Panc1 (cell line): ENCODE data around the gene NALCN. TPM values are rescaled to one million over a fixed set of nuclear protein-coding genes. Genes with fewer than 3 reads are reported as not detected.

ENCODE experiments used
- ATAC-seq: fragments of 200-7000 bp; cut with Tn5 transposase; 2 replicates; pipeline ENCODE4 v1.9.1; 2020; ENCODE audit warnings: mild to moderate bottlenecking, moderate library complexity
- BruUV-seq: library from RNA; stranded (reverse); fragments of 400-500 nt; replicated peaks from 2 replicates; lab custom pipeline; 2021; lab: Mats Ljungman, UMichigan
- CTCF ChIA-PET: fragments of 300-600 bp; sonication (Branson Sonifier 250); formaldehyde crosslinking; loops from one replicate; lab custom pipeline; 2022; ENCODE audit warnings: antibody characterized with exemption; lab: Charles Lee
- POLR2A ChIA-PET: fragments of 300-600 bp; sonication (Branson Sonifier 250); formaldehyde crosslinking; loops from one replicate; lab custom pipeline; 2022; ENCODE audit warnings: antibody characterized with exemption; lab: Charles Lee
- DNase-seq: peaks from one replicate; pipeline ENCODE4 v3.0.0-alpha.2; 2010; ENCODE audit warnings: low read depth, low spot score
- H3K27ac ChIP-seq: 2 replicates; pipeline ENCODE4 v1.5.1; 2011; ENCODE audit warnings: mild to moderate bottlenecking, low read length, inconsistent platforms
- H3K27me3 ChIP-seq: fragments of 200-500 bp; sonication (Bioruptor generic); 2 replicates; pipeline ENCODE4 v1.6.0; 2014; ENCODE audit warnings: low read length, inconsistent platforms; ENCODE audit not compliant: control insufficient read depth, insufficient read depth
- H3K36me3 ChIP-seq: fragments of 200-500 bp; sonication (Bioruptor generic); 2 replicates; pipeline ENCODE4 v1.5.1; 2014; ENCODE audit warnings: inconsistent platforms, mild to moderate bottlenecking, low read length, moderate library complexity; ENCODE audit not compliant: control insufficient read depth, insufficient read depth
- H3K4me1 ChIP-seq: 2 replicates; pipeline ENCODE4 v1.5.1; 2011; ENCODE audit warnings: inconsistent platforms, mild to moderate bottlenecking, low read length, moderate library complexity; ENCODE audit not compliant: control insufficient read depth, insufficient read depth
- H3K4me3 ChIP-seq, 2 experiments: 2 replicates each; pipeline ENCODE4 v1.5.1; 2011 to 2012; ENCODE audit warnings: low read depth in 2 of 2, low read length in 2 of 2, mild to moderate bottlenecking in 2 of 2, inconsistent platforms in 1 of 2, moderate library complexity in 1 of 2
- H3K9me3 ChIP-seq: fragments of 200-500 bp; sonication (Bioruptor generic); 2 replicates; pipeline ENCODE4 v1.5.1; 2014; ENCODE audit warnings: low read depth, mild to moderate bottlenecking, inconsistent platforms, low read length, moderate library complexity; ENCODE audit not compliant: control insufficient read depth, insufficient read depth
- POLR2AphosphoS5 ChIP-seq: IDR thresholded peaks from 2 replicates; pipeline ENCODE4 v1.6.1; 2012; ENCODE audit warnings: mild to moderate bottlenecking, low read depth, low read length, moderate library complexity
- SIN3A ChIP-seq: IDR thresholded peaks from 2 replicates; pipeline ENCODE4 v1.6.1; 2012; ENCODE audit warnings: low read depth, mild to moderate bottlenecking, low read length, moderate library complexity, borderline replicate concordance; ENCODE audit not compliant: insufficient read depth
- TCF7L2 ChIP-seq: IDR thresholded peaks from 2 replicates; pipeline ENCODE4 v1.6.1; 2011; ENCODE audit warnings: mild to moderate bottlenecking, low read depth, low read length, inconsistent platforms
- in situ Hi-C: cut with HindIII; loops from 2 replicates; pipeline ENCODE4 v1.10.0; 2016; ENCODE audit warnings: low sequenced_read_pairs, low pct_unique_long_range_greater_than_20kb
- intact Hi-C: fragments of 100-400 bp; cut with micrococcal nuclease; formaldehyde crosslinking; loops from one replicate; pipeline ENCODE4 v1.10.0; 2022; ENCODE audit not compliant: unreplicated experiment
- total RNA-seq: library from RNA; stranded (reverse); gene quantifications from one replicate; pipeline ENCODE4 v1.2.1, GENCODE V29; 2021; ENCODE audit not compliant: unreplicated experiment
- TF ChIP-seq, protein P1 (sequence below), 2 experiments: IDR thresholded peaks; 2 replicates each; pipeline ENCODE4 v1.6.1; 2011 to 2012; ENCODE audit warnings: low read depth in 2 of 2, control low read depth in 1 of 2, low read length in 1 of 2, mild to moderate bottlenecking in 1 of 2, moderate library complexity in 1 of 2; ENCODE audit not compliant: insufficient read depth in 1 of 2
- TF ChIP-seq, protein P2 (sequence below): fragments of 450-650 bp; IDR thresholded peaks from 2 replicates; pipeline ENCODE4 v1.5.1; 2017; ENCODE audit warnings: mild to moderate bottlenecking

Gene NALCN
- total RNA-seq, 1 experiment from 2014 or later: 10.9 TPM

DNA sequence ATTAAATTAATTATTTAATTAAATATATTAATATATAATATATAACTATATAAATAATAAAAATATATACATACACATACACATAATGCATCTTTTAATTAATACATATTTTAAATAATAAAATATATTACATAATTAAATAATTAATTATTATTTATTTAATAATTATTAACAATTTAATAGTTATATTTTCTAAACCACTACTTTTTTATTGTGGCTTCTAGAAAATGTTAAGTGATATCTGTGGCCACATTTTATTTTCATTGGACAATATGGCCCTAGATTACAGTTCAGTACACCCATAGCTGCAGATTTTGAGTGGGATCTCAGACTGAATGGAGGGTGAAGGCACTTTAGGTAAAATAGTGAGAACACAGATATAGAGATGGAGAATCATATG, 335.7 kb downstream of the NALCN start:
- in situ Hi-C loops: no loop called here
- Histone ChIP-seq H3K27ac (no peak overlapping the region), H3K36me3 (no peaks in the 10 kb centered on the region), H3K9me3 (no peaks in the 10 kb centered on the region), H3K4me3 (no peak overlapping the region), H3K27me3 (no peaks in the 10 kb centered on the region), H3K4me1 (no peaks in the 10 kb centered on the region)
- DNase-seq (no peak), ATAC-seq (no peak)
- no TSS peak for BruUV-seq
- TF ChIP-seq, protein P1, sequence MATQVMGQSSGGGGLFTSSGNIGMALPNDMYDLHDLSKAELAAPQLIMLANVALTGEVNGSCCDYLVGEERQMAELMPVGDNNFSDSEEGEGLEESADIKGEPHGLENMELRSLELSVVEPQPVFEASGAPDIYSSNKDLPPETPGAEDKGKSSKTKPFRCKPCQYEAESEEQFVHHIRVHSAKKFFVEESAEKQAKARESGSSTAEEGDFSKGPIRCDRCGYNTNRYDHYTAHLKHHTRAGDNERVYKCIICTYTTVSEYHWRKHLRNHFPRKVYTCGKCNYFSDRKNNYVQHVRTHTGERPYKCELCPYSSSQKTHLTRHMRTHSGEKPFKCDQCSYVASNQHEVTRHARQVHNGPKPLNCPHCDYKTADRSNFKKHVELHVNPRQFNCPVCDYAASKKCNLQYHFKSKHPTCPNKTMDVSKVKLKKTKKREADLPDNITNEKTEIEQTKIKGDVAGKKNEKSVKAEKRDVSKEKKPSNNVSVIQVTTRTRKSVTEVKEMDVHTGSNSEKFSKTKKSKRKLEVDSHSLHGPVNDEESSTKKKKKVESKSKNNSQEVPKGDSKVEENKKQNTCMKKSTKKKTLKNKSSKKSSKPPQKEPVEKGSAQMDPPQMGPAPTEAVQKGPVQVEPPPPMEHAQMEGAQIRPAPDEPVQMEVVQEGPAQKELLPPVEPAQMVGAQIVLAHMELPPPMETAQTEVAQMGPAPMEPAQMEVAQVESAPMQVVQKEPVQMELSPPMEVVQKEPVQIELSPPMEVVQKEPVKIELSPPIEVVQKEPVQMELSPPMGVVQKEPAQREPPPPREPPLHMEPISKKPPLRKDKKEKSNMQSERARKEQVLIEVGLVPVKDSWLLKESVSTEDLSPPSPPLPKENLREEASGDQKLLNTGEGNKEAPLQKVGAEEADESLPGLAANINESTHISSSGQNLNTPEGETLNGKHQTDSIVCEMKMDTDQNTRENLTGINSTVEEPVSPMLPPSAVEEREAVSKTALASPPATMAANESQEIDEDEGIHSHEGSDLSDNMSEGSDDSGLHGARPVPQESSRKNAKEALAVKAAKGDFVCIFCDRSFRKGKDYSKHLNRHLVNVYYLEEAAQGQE (IDR thresholded peaks at IDR 0.05; ENCODE audit: insufficient read depth in 1 of 2, low read depth in 2 of 2, low read length in 1 of 2): no peak
- TF ChIP-seq, protein P2, sequence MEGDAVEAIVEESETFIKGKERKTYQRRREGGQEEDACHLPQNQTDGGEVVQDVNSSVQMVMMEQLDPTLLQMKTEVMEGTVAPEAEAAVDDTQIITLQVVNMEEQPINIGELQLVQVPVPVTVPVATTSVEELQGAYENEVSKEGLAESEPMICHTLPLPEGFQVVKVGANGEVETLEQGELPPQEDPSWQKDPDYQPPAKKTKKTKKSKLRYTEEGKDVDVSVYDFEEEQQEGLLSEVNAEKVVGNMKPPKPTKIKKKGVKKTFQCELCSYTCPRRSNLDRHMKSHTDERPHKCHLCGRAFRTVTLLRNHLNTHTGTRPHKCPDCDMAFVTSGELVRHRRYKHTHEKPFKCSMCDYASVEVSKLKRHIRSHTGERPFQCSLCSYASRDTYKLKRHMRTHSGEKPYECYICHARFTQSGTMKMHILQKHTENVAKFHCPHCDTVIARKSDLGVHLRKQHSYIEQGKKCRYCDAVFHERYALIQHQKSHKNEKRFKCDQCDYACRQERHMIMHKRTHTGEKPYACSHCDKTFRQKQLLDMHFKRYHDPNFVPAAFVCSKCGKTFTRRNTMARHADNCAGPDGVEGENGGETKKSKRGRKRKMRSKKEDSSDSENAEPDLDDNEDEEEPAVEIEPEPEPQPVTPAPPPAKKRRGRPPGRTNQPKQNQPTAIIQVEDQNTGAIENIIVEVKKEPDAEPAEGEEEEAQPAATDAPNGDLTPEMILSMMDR: no peak
- no peak for TF ChIP-seq POLR2AphosphoS5
- TF ChIP-seq TCF7L2: no peak
- TF ChIP-seq SIN3A: no peak
- intact Hi-C loops: no loop called here
- POLR2A ChIA-PET: no interaction called here
- CTCF ChIA-PET: no interaction called here

DNA sequence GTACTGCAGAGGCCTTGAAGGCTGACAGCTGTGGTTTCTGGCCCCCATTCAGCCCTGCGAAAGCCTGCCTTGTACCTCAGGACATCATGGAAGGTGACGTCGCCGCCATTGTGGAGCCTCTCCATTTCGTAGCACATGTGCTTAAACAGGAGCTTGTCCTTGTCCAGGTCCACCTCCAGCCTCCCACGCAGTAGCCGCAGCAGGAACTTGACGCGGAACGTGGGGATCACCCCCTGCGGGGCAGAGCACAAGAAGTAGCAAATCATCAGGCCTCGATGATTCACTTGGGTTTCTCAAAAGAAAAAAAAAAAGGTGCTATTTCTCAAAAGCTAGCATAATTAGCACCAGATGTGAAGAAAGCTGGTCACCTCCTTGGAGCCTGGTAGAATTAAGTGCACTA, 351.0 kb downstream of the NALCN start:
- Histone ChIP-seq H3K36me3 (no peaks in the 10 kb centered on the region), H3K9me3 (no peaks in the 10 kb centered on the region), H3K4me1 (no peaks in the 10 kb centered on the region), H3K27me3 (no peaks in the 10 kb centered on the region), H3K4me3 (no peak overlapping the region), H3K27ac (no peak overlapping the region)
- ChIA-PET CTCF (no interaction called here), POLR2A (no interaction called here)
- DNase-seq (no peak), ATAC-seq (no peak)
- BruUV-seq: no TSS peak
- intact Hi-C loops: no loop called here
- in situ Hi-C loops: no loop called here
- TF ChIP-seq SIN3A: no peak
- TF ChIP-seq TCF7L2: no peak
- TF ChIP-seq, protein P2: no peak
